ENCODE results near the gene HAND1. TPM values are rescaled to one million over a fixed set of nuclear protein-coding genes. Genes with fewer than 3 reads are reported as not detected.
"Not testable (repeated sequence)": the region's sequence is repeated elsewhere in the genome, so short reads cannot be mapped to it uniquely, and the experiment has no call there.

The HAND1 gene
- total RNA-seq = not detected
- long read RNA-seq = 0 reads

DNA sequence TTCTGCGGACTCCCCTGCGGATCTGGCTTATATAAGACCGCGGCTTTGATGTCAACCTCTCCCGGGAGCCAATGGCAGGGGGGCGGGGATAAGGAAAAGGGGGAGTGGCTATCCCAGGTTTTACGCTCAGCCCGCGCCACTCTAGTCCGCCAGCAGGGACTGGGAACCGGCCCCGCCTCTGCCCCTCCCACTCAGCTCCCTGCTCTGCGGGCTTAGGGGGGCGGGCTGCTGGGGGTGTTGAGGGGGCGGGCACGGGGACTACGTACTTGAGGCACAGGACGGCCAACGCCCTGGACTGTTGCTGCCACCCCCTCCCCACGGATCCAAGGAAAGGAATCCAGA, at the start of gene HAND1:
HAND1 (minus strand) TSS at position 4 of the 342 bp plus-strand sequence. CDS start 219 bp downstream, outside the sequence.
- DNase-seq (ENCODE audit: low spot score) = no peak

DNA sequence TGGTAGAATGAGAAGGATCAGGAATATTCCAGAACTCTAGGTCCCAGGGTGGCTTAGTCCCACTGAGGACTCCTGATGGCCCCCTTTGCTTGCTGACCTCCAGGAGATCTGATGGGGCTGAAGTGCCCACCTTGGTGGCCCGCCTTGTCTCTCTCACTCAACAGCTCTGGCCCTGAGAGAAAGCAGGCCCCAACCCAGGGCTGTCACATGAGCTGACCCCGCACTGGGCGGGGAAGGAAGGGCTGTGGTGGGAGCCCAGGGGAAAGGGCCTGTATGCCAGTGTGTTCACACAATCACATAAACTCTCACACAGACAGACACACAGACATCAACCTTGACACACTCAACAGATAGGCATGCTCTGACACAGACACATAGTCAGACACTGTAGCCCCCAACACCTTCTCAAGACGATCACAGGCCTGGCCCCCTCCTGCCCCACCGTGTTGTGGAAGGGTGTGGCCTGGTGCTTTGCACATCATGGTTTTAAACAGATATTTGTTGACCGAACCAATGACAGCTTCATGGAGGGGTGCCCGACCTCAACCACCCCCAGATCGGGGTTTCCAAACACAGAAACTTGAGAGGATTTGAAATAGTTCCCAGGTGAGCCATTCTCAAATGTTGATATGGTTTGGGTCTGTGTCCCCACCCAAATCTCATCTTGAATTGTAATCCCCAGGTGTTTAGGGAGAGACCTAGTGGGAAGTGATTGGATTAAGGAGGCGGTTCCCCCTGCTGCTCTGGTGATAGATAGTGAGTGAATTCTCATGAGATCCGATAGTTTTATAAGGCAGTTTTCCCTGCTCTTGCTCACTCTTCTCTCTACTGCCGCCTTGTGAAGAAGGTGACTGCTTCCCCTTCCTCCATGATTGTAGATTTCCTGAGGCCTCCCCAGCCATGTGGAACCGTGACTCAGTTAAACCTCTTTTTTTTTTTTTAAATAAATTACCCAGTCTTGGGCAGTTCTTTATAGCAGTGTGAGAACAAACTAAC, 48.5 kb upstream of the HAND1 start:
- peak; percentile 81 for DNase-seq (ENCODE audit: low spot score)

DNA sequence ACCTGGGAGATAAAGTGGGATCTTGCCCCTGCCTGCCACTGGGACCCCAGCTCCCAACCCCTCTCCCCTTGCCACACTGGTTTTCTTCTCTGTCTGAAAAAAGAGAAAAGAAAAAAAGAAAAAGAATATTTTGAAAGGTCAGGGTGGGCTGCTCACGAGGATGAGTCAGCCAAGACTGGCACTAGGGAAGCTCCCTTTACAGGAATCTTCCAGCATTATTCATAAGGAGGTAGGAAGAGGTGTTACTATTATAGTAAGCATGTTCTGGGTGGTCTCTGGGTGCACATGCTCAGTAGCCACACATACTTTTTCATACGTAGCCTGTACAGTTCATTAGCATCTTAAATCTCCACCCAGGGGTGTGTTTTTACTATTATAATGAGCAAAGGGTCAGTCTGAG, 46.8 kb upstream of the HAND1 start:
- no peak for DNase-seq (ENCODE audit: low spot score)

DNA sequence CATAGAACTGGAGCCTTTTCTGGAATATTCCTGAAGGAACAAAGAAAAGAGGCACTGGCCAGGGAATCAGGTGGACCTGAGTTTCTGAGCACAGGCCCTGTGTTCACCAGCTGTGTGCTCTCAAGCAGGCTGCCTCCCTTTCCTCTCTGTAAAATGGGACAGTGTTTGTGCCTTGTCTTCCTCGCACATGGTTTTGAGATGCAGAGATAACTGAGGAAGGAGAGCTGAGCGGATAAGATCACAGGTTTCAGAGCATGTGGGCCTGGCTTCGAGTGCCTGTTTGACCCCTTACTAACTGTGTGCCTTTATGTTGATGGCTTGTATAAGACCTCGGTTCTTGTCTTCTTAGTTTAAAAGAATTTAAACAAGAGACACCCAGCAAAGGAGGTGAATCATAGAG, 46.2 kb upstream of the HAND1 start:
- DNase-seq (ENCODE audit: low spot score) = peak; percentile 33

DNA sequence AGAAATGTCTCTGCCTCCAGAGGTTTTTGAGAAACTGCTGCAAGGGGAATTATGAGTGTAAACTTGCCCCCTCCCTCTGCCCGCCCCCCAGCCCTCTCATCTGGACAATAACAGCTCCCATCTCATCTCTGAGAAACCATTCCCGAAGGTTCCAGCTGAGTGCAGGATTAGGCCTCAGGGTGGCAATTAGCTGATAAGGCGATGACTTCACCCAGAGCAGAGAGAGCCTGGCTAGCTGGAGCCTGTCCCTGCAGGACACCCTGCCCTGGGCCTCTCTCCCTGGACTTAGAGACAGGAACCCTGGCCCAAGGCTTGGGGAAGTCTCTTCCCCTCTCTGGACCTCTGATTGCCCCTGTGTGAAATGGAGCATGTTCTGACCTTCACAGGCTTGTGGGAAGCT, 45.7 kb upstream of the HAND1 start:
- DNase-seq (ENCODE audit: low spot score) = no peak

DNA sequence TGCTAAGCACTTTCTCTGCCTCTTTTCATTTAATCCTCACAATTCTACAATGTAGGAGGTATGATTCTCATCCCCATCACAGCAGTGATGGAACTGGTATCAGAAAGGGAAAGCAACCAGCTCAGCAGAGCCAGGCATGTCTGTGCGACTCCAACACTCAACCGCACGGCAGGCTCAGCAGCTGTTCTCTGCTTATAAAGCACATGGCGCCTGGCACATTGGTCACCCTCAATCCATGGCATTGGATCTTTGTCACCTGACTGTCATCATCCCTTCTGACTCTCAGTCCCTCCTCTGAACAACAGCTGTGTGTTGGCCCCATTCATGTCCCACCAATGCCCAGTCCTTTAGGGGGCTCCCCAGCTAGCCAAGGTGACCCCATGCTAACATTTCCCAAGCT, 45.1 kb upstream of the HAND1 start:
- no peak for DNase-seq (ENCODE audit: low spot score)

DNA sequence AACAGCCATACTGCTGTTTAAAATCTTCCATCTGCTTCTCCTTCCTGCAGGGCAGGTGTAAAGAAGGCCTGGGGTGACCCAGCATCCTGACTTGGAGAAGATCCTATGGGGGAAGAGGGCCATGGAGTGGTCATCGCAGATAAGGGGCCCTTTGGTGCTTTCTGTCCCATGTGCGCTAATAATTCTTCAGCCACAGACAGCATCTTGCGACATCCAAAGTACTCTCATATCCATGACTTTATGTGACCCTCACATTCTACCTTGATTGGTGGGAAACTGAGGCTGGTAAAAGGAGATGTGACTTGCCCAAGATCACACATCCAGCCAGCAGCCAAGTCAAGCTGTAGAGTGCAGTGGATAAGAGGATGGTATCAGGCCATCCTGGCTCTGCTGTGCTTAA, 44.3 kb upstream of the HAND1 start:
- DNase-seq (ENCODE audit: low spot score) = no peak

DNA sequence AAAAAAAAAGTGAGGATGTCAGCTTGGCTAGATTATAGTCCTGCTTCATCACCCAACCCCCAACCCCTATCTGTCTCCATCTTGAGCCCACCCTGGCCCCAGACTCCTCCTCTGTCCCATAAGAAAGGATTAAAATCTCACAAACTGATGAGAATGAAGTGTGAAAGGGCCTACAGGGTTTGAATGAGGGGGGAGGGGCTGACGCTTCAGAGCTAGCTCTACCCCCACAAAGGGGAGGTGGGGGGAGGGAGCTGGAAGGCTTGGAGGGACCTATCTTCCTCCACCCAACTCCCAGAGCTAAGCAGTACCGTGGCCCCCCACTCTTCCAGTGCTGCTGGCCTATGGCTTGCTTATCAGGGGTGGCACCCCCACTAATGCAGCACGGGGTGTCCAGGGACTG, 43.7 kb upstream of the HAND1 start:
- no peak for DNase-seq (ENCODE audit: low spot score)

DNA sequence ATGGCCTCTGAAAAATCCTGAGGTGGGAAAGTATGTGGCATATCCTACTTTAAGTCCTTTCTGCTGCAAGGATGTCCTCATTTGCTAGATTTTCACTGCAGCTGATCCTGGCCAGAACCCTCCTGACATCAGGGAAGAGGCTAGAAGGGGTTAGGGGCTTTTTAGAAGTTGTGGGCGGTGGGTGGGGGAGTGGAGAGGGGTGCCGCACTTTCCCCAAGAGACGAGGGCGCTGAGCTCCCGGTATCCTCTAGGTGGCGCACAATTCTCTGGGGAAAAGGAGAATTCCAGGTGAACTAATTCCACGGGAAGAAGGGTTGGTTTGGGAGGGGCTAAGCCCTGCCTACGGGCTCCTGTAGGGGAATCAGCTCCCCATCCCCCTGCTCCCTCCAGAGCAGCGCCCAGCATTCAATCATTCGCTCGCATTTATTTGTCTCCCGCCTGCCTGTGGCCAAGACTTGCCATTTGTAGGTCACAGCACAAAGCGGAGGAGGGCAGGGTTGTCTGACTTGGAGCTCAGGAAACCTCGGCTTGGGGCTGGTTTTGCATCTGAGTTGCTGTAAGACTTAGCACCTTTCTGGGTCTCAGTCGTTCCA, 42.9 kb upstream of the HAND1 start:
- DNase-seq (ENCODE audit: low spot score) = no peak

DNA sequence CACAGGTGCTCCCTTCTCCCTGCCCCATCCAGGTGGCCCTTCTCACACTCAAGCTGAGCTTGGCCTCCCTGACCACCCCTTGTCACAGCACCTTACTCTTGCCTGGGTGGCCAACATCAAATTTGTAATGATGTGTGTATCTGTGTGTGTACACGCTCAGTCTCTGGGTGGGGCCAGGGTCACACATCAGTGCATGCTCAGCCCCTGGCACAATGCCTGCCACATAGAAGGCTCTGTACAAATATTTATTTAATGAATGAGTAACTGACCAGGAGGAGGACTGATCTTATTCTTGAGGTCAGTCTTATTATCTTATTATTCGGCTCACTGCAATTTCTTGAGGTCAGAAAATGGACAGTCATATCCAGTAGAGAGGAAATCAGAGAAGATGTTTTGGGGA, 41.3 kb upstream of the HAND1 start:
- DNase-seq (ENCODE audit: low spot score) = peak; percentile 75

DNA sequence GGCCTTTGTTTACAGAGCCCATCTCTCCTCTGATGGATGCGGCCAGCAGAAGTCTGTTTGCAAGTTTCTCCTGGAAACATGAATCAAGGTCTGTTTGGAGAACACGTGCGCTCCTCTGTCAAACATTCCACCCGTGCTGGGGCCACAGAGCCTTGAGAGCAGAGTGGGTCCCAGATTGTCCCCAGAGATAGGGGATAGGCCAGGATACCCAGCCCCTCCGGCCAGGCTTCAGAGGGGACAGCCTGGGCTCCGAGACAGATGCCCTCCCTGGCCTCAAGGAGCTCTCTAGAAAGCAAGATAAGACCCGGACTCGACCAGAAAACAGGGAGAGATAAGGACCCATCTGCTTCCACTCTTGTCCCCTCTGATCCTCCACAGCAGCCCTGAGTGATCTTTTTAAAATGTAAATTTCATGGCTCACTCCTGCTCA, 40.4 kb upstream of the HAND1 start:
- DNase-seq (ENCODE audit: low spot score) = no peak

DNA sequence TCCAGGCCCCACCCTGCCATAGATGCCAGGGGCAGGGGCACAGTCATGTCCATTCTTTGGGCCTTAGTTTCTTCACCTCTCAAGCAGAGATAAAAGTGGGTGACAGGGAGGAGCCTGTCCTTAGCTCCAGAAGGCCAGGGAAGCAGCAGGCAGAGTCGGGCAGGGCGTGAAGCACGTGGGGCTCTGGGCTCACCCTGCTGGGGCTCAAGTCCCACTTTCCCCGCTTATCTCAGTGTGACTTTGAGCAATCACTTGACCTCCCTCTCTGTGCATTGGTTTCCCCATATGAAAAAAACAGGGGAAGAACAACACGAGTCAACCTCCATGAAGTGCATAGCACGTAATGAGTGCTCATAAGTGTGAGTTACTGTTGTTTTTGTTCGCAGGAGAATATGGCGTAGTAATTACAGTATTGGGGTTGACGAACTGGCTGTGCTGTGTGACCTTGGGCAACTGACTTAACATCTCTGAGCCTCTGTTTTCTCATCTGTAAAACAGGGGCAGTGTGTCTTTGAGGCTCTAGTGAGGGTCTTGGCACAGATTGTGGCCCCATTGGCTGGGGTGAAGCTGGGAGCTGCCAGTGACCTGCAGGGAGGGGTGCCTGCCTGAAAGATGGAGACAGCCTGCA, 39.9 kb upstream of the HAND1 start:
- DNase-seq (ENCODE audit: low spot score) = no peak

DNA sequence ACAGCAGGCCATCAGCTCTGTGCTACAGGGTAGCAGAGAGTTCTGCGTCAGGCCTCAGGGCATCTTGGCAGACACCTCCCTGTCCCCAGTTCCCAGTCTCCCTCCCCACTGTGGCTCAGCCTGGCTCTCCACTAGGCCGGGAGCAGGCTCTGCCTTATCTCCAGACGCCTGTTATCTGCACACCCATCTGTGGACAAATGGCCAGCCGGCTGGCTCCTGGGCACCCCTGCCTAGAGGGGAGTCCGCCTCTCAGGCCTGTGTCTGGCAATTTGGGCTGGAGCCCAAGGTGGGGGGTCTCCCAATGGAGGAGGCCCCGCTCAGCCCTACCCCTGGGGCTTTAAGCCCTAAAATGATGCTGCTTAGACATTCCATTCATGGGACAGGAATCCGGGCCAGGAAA, 39.2 kb upstream of the HAND1 start:
- no peak for DNase-seq (ENCODE audit: low spot score)

DNA sequence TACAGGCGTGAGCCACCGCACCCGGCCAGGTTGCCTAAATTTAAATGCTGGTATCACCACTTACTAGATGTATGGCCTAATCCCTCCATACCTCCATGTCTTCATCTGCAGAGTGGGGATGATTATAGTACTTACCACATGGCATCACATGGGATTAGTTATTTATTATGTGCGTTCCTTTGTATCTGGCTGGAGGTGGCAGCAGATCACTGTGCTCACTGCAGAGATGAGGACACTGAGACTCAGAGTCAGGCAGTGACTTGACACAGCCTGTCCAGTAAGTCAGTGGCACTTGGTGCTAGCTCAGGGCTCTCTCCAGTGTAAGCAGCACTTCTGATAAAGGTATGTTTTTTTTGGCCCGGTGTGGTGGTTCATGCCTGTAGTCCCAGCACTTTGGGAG, 38.4 kb upstream of the HAND1 start:
- no peak for DNase-seq (ENCODE audit: low spot score)

DNA sequence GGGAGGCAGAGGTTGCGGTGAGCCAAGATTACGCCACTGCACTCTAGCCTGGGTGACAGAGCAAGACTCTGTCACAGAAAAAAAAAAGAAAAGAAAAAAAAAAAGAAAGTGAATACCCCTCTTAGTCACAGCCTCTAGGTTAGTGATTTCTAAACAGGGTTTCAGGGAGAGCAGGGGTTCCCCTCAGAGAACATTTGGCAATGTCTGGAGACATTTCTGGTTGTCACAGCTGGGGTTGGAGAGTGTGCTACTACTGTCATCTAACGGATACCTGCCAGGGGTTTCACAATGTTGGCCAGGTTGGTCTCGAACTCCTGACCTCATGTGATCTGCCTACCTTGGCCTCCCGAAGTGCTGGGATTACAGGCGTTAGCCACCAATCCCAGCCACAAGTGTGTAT, 37.5 kb upstream of the HAND1 start:
- DNase-seq (ENCODE audit: low spot score) = not testable (repeated sequence)

DNA sequence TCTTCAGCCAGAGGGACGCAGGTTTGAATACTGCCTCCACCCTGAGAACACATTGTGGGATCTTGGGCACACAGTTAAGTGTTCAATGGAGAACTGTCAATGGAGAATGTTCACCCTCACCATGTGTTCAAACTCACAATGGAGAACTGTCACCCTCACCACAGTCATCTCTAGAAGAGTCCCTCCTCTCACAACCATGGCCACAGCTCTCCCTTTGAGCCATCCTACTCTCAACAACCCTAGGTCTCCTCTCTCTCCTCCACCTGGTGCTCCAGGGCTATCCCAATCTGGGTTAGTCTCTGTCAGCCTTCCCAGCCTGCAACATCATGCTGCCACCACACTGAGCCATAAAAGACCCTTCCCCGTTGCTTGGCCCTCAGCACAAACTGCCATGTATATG, 36.3 kb upstream of the HAND1 start:
- no peak for DNase-seq (ENCODE audit: low spot score)

DNA sequence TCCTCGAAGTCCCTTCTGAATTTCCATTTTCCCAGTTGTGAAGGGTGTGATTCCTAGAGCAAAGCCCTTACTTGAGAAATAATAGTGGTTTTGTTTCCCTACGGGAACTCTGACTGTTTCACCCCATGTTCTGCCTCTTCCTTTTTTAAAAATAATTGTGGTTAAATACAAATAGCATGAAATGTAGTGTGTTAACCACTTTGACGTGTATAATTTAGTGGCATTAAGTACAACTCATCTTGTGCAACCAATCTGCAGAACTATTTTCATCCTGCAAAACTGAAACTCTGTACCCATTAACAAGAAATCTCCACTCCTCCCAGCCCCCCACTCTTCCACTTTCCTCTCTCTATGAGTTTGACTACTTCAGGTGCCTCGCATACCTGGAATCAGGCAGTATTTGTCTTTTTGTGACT, 35.6 kb upstream of the HAND1 start:
- DNase-seq (ENCODE audit: low spot score) = no peak

DNA sequence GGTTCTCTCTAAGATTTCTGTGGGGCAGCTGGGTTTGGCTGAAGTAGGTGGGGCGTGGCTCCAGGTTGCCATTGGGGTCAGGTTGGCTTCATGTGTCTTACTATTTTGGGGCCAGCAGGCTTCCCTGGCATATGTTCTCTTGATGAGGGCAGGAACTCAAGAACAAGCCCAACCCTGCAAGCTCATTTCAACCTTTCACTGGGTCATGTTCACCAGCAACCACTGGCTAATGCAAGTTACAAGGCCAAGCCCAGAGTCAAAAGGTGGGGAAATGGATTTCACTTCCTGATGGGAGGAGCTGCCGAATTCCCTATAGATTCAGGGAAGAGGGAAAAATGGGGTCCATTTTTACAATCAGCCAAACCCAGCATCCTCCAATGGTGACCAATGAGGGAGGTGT, 34.0 kb upstream of the HAND1 start:
- DNase-seq (ENCODE audit: low spot score) = no peak

DNA sequence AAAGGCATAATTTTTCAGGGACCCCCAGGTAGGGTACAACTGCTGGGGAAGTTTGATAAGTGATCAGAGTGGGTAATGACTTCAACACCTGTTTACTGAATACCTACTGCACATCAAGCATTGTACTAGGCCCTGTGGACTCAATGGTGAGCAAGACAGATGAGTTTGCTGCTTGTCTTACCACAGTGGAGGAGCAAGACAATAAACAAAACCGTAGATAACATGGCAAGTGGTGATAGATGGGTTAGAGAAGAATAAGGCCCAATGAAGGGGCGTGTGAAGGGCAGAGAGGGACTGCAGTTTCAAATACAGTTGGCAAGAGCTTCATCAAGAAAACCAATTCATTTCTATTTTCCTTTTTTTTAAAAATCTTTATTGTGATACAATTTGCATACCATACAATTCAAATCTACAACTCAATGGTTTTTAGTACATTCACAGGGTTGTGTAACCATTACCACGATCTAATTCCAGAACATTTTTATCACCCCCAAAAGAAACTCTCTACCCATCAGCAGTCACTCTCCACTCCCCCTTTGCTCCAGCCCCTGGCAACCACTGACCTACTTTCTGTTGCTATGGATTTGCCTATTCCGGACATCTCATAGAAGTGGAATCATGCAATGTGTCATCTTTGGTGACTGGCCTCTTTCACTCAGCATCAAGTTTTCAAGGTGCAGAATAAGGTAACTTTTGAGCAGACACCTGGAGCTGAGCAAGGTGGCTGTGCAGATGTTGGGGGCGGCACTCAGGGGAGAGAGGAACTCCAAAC, 31.9 kb upstream of the HAND1 start:
- no peak for DNase-seq (ENCODE audit: low spot score)

DNA sequence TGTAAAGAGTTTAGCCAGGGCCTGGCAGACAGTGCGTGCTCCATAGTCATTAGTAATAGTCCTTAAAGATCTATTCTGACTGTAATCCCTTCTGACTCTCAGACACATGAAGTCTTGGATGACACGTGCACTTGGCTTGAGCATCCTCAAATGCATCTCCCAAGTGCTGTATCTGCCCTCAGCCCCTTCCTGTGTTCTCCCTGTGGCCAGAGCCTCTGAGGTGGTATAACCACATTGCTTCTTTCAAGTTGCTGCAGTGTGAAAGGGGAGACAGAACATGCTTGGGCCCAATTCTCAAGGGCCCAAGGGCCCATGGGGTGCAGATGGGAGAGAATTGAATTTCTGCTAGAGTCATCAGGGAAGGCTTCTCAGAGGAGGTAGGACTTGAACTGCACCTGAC, 30.1 kb upstream of the HAND1 start:
- no peak for DNase-seq (ENCODE audit: low spot score)

DNA sequence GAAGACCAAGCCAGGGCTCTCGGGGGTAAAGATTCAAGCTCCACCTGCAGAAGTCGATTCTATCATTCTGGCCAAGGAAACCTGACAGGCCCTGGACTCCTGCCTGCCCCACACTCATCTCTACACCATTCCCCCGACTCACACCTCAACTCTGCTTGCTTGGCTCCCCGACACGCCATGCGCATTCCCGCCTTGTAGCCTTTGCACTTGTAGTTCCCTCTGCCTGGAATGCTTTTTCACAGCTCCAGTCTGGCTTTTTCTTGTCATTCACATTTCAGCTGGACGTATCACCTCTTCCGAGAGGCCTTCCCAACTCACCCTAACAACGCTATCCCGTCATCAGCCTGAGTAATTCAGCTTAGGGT, 28.7 kb upstream of the HAND1 start:
- DNase-seq (ENCODE audit: low spot score) = no peak

Data from mesenteric fat pad (tissue), 1 donor.